ENCODE measurements around the gene GAA. TPM values are rescaled to one million over a fixed set of nuclear protein-coding genes. Genes with fewer than 3 reads are reported as not detected.
A peak's percentile ranks its signal among the peaks of the same experiment; 100 is the strongest.

GAA gene
- total and polyA plus RNA-seq, 2 of the 4 experiments (the other 2 are of a cell fraction): 2.2 to 14.8 TPM

- peak; percentile 22; the same call in 1 of the 2 replicates for ATAC-seq (ENCODE audit: low read depth)
- Histone ChIP-seq H3K18ac (ENCODE audit: low read depth, low read length) (no peak overlapping the region), H3K79me1 (ENCODE audit: low read depth in 1 of 2, low read length in 2 of 2) (no peaks in the 10 kb centered on the region), H2BK15ac (ENCODE audit: low read depth, low read length) (no peak overlapping the region), H3K4ac (ENCODE audit: low read depth, low read length) (no peak overlapping the region), H4K91ac (ENCODE audit: insufficient read depth, low read depth, low read length) (no peak overlapping the region), H3K9ac (ENCODE audit: low read depth, low read length) (no peak overlapping the region), H4K5ac (ENCODE audit: low read depth, low read length) (no peak overlapping the region), H4K8ac (ENCODE audit: low read depth in 2 of 2, low read length in 2 of 2) (no peak overlapping the region), H3K4me2 (ENCODE audit: low read depth, low read length) (no peak overlapping the region), H2BK5ac (ENCODE audit: low read depth, low read length, poor library complexity, severe bottlenecking) (no peak overlapping the region), H2BK20ac (ENCODE audit: low read depth, low read length) (no peak overlapping the region), H3K27me3 (ENCODE audit: control insufficient read depth, insufficient read depth, low read length) (0 out of 2 replicates have a peak, but pooled peaks cover under 1% of the 10 kb centered on the region), H3K9me3 (ENCODE audit: control insufficient read depth, insufficient read depth, low read length) (no peaks in the 10 kb centered on the region), H4K20me1 (ENCODE audit: insufficient read depth, low read length) (no peaks in the 10 kb centered on the region), H3K27ac (ENCODE audit: insufficient read depth, low read length) (no peak overlapping the region), H3K56ac (ENCODE audit: extremely low read depth, insufficient read depth, low read length) (no peak overlapping the region), H3K9me1 (ENCODE audit: insufficient read depth, low read length) (no peaks in the 10 kb centered on the region), H3K23ac (ENCODE audit: low read depth, low read length) (no peak overlapping the region), H2BK120ac (ENCODE audit: low read depth, low read length) (no peak overlapping the region), H2AK9ac (replicated peaks; ENCODE audit: low read depth, low read length, poor library complexity) (peak overlapping the region; percentile 44), H2AK5ac (ENCODE audit: low read depth, low read length) (no peak overlapping the region), H3K4me3 (ENCODE audit: insufficient read depth, low read depth, low read length) (no peak overlapping the region), H3K36me3 (ENCODE audit: control insufficient read depth, insufficient read depth, low read length) (no peaks in the 10 kb centered on the region), H2AFZ (replicated peaks; ENCODE audit: low read length, poor library complexity) (peak overlapping the region; percentile 63), H3K4me1 (ENCODE audit: control insufficient read depth, insufficient read depth, low read length) (peaks cover 6% of the 10 kb centered on the region), H3K14ac (replicated peaks; ENCODE audit: low read depth, low read length) (no peak overlapping the region)
- WGBS, 2 experiments (ENCODE audit: extremely low coverage in 2 of 2, insufficient read length in 1 of 2): 60% methylated on average over 1 of the region's 15 CpGs; no CpG with 5 or more reads in 1 of the 2 experiments
- intact Hi-C loops (cut with micrococcal nuclease) (no loop called here), dilution Hi-C loops (cut with HindIII; ENCODE audit: low sequenced_read_pairs, unreplicated experiment) (no loop called here), in situ Hi-C loops (cut with MboI; ENCODE audit: low sequenced_read_pairs) (no loop called here)
- DNase-seq: peak; percentile 64
- ChIA-PET CTCF (interaction anchor here (0.5 to 1.1 kb wide), 3 partner anchors 9 to 97 kb away, joined by 3 to 5 read pairs (median 3); partner anchors contain the start of gene GAA), POLR2A (ENCODE audit: unreplicated experiment) (no interaction called here)
- no TSS peak for BruUV-seq (replicated peaks)
- TF ChIP-seq SMC3 (IDR thresholded peaks at IDR 0.05; ENCODE audit: low read depth, low read length): peak; percentile 16; the same call in 1 of the 2 replicates
- TF ChIP-seq, protein P1, sequence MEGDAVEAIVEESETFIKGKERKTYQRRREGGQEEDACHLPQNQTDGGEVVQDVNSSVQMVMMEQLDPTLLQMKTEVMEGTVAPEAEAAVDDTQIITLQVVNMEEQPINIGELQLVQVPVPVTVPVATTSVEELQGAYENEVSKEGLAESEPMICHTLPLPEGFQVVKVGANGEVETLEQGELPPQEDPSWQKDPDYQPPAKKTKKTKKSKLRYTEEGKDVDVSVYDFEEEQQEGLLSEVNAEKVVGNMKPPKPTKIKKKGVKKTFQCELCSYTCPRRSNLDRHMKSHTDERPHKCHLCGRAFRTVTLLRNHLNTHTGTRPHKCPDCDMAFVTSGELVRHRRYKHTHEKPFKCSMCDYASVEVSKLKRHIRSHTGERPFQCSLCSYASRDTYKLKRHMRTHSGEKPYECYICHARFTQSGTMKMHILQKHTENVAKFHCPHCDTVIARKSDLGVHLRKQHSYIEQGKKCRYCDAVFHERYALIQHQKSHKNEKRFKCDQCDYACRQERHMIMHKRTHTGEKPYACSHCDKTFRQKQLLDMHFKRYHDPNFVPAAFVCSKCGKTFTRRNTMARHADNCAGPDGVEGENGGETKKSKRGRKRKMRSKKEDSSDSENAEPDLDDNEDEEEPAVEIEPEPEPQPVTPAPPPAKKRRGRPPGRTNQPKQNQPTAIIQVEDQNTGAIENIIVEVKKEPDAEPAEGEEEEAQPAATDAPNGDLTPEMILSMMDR (conservative IDR thresholded peaks at IDR 0.05; ENCODE audit: low read depth, low read length): peak; percentile 30; the same call in 1 of the 2 replicates
- TF ChIP-seq RAD21 (IDR thresholded peaks at IDR 0.05; ENCODE audit: low read length): no peak; the same call in 1 of the 2 replicates
Observed at GRCh38 chr17:80124351-80124981, 23.1 kb downstream of the GAA start.
